IgD-negative memory B cell (primary cell): ENCODE data around the gene RP9. TPM values are rescaled to one million over a fixed set of nuclear protein-coding genes. Genes with fewer than 3 reads are reported as not detected.
A peak's percentile ranks its signal among the peaks of the same experiment; 100 is the strongest.

ENCODE experiments used
- H3K27ac Mint-ChIP-seq, 3 donors: one replicate each; pipeline ENCODE4 v1.8.0; 2020 to 2022; ENCODE audit warnings: mild to moderate bottlenecking in 3 of 3, mixed read lengths in 3 of 3, moderate library complexity in 1 of 3
- H3K27me3 Mint-ChIP-seq: one replicate; pipeline ENCODE4 v1.8.0; 2021; ENCODE audit warnings: mixed read lengths
- H3K36me3 Mint-ChIP-seq: one replicate; pipeline ENCODE4 v1.8.0; 2020; ENCODE audit warnings: mild to moderate bottlenecking, mixed read lengths
- H3K4me1 Mint-ChIP-seq, 3 donors: one replicate each; pipeline ENCODE4 v1.8.0; 2020 to 2022; ENCODE audit warnings: mixed read lengths in 3 of 3, mild to moderate bottlenecking in 1 of 3
- H3K4me3 Mint-ChIP-seq, 4 donors: one replicate each; pipeline ENCODE4 v1.8.0; 2020 to 2022; ENCODE audit warnings: mild to moderate bottlenecking in 4 of 4, mixed read lengths in 4 of 4, moderate library complexity in 3 of 4
- H3K9me3 Mint-ChIP-seq, 3 donors: one replicate each; pipeline ENCODE4 v1.8.0; 2020 to 2021; ENCODE audit warnings: mixed read lengths in 3 of 3, mild to moderate bottlenecking in 1 of 3
- polyA plus RNA-seq: library from polyadenylated mRNA; unstranded; fragments of 300-500 nt; fragmentation: Illumina TruSeq; gene quantifications from one replicate; pipeline ENCODE4 v1.2.3, GENCODE V29; 2021

Gene RP9
- polyA plus RNA-seq, 1 donor from 2014 or later, result 49.6 TPM

DNA sequence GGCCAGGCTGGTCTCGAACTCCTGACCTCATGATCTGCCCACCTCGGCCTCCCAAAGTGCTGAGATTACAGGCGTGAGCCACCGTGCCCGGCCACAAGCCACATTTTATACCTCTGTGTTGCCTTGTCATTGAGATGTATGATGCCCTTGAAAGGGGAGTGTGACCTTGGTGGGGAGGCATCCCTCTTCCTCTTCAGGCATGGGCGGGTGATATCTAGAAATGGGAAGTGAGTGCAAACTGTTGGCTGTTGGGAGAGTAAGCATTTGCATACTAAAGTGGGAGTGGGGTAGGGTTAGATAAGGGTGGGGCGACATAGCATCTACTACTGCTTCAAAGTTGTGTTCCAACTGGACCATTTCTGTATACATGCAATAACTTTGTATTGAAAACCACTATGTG is 20.1 kb downstream of the RP9 start:
- no peaks in the 10 kb centered on the region for H3K27me3 Mint-ChIP-seq
- H3K4me3 Mint-ChIP-seq, result no peak overlapping the region
- peak overlapping the region in 1 of 3 donors; percentile 87 for H3K27ac Mint-ChIP-seq
- peaks cover 0 to 3% (median 0%) of the 10 kb centered on the region in 3 donors for H3K9me3 Mint-ChIP-seq
- peaks cover 2% of the 10 kb centered on the region for H3K36me3 Mint-ChIP-seq
- peaks cover 2 to 14% (median 8%) of the 10 kb centered on the region in 3 donors for H3K4me1 Mint-ChIP-seq

DNA sequence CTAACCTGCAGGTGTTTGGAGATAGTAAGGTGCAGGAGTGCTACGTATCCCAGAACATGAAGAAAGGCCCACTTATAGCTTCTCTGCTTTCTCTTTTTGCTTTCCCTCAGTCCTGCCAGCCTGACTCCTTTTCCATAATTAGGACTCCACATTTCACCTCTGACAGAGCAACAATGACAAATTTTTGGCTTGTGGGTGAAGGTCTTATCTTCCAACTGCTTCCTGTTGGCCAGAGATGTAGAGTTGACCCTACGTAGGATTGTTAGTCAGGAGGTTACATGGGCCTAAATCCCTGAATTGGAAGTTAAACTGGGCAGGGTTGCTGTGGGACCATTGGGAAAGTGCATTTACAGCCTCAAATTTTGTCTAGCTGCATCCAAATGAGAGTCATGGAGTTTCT is 21.3 kb downstream of the RP9 start:
- H3K27me3 Mint-ChIP-seq, result no peaks in the 10 kb centered on the region
- peaks cover 0 to 3% (median 0%) of the 10 kb centered on the region in 3 donors for H3K9me3 Mint-ChIP-seq
- no peak overlapping the region for H3K4me3 Mint-ChIP-seq
- H3K27ac Mint-ChIP-seq, result no peak overlapping the region
- H3K4me1 Mint-ChIP-seq, result peaks cover 2 to 13% (median 8%) of the 10 kb centered on the region in 3 donors
- H3K36me3 Mint-ChIP-seq, result peaks cover 2% of the 10 kb centered on the region

DNA sequence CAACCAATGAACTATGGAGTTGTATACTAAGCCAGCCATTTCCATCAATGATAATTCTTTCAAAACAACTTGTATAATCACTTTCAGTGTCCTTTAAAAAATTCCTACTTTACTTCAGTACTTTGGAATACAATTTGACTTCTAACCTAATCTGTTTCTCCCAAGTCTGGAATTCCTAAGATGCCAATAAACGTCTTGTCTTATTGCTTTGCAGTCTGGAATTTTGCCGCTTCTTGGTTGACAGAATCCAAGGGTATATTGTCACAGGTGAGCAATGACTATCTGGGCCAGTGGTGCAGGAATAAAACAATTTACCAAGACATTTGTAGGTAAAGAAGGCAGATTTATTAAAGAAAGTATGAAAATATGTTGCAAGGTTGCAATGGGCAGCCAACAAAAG is 21.8 kb downstream of the RP9 start:
- peaks cover 2 to 9% (median 8%) of the 10 kb centered on the region in 3 donors for H3K4me1 Mint-ChIP-seq
- no peak overlapping the region for H3K4me3 Mint-ChIP-seq
- peaks cover 2% of the 10 kb centered on the region for H3K36me3 Mint-ChIP-seq
- H3K27ac Mint-ChIP-seq, result no peak overlapping the region
- H3K9me3 Mint-ChIP-seq, result peaks cover 0 to 3% (median 0%) of the 10 kb centered on the region in 3 donors
- H3K27me3 Mint-ChIP-seq, result no peaks in the 10 kb centered on the region

DNA sequence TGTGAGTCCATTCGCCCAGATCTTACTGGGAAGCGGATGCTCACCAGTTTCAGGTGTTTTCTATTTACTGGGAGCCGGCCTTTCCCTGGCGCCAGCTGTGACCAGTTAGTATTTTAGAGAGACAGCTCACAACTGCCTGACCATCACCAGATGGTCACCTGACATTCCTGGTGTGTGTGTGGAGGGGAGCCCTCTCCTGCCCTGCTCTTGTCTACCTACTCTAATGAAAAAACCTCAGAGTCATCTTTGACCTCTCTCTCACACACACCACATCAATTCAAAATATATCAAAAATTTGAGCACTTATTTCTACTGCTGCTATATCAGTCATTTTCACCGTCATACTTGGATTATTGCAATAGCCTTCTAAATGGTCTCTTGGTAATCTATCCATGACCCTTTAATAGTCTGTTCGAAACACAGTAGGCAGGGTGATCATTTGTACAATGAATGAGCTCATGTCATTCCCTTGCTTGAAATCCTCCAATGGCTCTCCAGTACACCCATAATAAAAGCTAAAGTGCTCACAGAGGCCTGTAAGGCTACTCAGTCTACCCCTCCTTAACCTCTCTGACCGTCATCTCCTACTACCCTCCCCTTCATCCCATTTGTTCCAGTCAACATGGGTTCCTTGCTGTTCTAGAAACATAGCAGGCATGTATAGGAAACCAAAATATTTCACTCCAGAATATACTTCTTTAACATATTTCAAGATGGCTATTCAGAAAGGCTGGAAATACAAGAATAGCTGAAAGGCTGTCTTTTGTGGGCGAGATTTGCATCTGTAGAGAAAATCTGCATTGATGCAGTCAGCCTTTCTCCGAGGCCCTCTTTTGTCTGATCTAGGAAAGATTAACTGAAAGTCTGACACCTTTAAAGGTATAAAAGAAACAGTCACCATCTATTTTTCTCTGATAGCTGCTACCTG is 29.2 kb downstream of the RP9 start:
- Mint-ChIP-seq H3K27ac (no peak overlapping the region), H3K36me3 (no peaks in the 10 kb centered on the region), H3K27me3 (peaks cover 3% of the 10 kb centered on the region), H3K9me3 (no peaks in the 10 kb centered on the region), H3K4me3 (no peak overlapping the region), H3K4me1 (peaks cover 0 to 3% (median 0%) of the 10 kb centered on the region in 3 donors)

GRCh38 chr7:33079096-33079495 is 30.1 kb downstream of the RP9 start:
- H3K27ac Mint-ChIP-seq, result no peak overlapping the region
- H3K36me3 Mint-ChIP-seq, result no peaks in the 10 kb centered on the region
- no peak overlapping the region for H3K4me3 Mint-ChIP-seq
- H3K9me3 Mint-ChIP-seq, result no peaks in the 10 kb centered on the region
- peaks cover 0 to 3% (median 0%) of the 10 kb centered on the region in 3 donors for H3K4me1 Mint-ChIP-seq
- H3K27me3 Mint-ChIP-seq, result peaks cover 3% of the 10 kb centered on the region

- Mint-ChIP-seq H3K27me3 (peaks cover 12% of the 10 kb centered on the region), H3K36me3 (no peaks in the 10 kb centered on the region), H3K9me3 (peaks cover 0 to 5% (median 0%) of the 10 kb centered on the region in 3 donors), H3K27ac (no peak overlapping the region), H3K4me3 (no peak overlapping the region), H3K4me1 (peaks cover 0 to 3% (median 0%) of the 10 kb centered on the region in 3 donors)
Observed at GRCh38 chr7:33076737-33077136, 32.5 kb downstream of the RP9 start.

DNA sequence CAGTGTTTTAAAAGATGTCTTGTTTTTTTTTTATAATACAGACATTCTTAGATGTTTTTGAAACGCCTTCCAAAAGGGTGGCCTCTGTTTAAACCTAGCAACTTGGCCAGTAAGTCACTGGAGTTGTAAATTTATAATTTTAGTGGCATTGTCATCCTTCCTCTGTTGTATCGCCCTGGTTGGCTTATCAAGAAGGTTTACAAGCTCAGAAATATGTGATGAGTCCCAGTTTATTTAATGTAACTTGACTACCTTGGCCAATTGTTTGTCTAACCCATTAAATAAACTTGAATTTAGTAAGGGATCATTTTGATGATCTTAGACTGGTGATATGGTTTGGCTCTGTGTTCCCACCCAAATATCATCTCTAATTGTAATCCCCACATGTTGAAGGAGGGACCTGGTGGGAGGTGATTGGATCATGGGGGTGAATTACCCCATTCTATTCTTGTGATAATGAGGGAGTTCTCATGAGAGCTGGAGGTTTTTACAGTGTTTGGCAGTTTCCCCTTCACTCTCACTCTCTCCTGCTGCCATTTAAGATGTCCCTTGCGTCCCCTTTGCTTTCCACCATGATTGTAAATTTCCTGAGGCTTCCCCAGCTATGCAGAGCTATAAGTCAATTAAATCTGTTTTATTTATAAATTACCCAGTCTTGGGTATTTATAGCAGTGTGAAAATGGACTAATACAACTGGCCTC is 33.2 kb downstream of the RP9 start:
- Mint-ChIP-seq H3K4me3 (no peak overlapping the region), H3K9me3 (peaks cover 0 to 13% (median 4%) of the 10 kb centered on the region in 3 donors), H3K27ac (no peak overlapping the region), H3K36me3 (no peaks in the 10 kb centered on the region), H3K27me3 (peaks cover 12% of the 10 kb centered on the region), H3K4me1 (peaks cover 0 to 3% (median 0%) of the 10 kb centered on the region in 3 donors)

- H3K27ac Mint-ChIP-seq, result no peak overlapping the region
- H3K27me3 Mint-ChIP-seq, result peaks cover 11% of the 10 kb centered on the region
- H3K4me1 Mint-ChIP-seq, result peaks cover 0 to 3% (median 0%) of the 10 kb centered on the region in 3 donors
- H3K4me3 Mint-ChIP-seq, result no peak overlapping the region
- H3K36me3 Mint-ChIP-seq, result no peaks in the 10 kb centered on the region
- H3K9me3 Mint-ChIP-seq, result peaks cover 2 to 18% (median 13%) of the 10 kb centered on the region in 3 donors
Observed at GRCh38 chr7:33073243-33073642, 36.0 kb downstream of the RP9 start.

- H3K9me3 Mint-ChIP-seq, result peaks cover 2 to 18% (median 13%) of the 10 kb centered on the region in 3 donors
- H3K27me3 Mint-ChIP-seq, result peaks cover 11% of the 10 kb centered on the region
- H3K36me3 Mint-ChIP-seq, result no peaks in the 10 kb centered on the region
Observed at GRCh38 chr7:33072471-33072870, 36.7 kb downstream of the RP9 start.

DNA sequence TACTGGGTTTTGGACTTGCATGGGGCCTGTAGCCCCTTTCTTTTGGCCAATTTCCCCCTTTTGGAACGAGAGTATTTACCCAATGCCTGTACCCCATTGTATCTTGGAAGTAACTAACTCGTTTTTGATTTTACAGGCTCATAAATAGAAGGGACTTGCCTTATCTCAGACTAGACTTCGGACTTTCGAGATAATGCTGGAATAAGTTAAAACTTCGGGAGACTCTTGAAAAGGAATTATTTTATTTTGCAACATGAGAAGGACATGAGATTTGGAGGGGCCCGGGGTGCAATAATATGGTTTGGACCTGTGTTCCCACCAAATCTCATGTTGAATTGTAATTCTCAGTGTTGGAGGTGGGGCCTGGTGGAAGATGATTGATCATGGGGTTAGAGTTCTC is 38.4 kb downstream of the RP9 start:
- Mint-ChIP-seq H3K27me3 (peaks cover 11% of the 10 kb centered on the region), H3K9me3 (peaks cover 5 to 27% (median 20%) of the 10 kb centered on the region in 3 donors)

More at GRCh38 chr7:33072471-33072870, 36.7 kb downstream of the RP9 start:
- Mint-ChIP-seq H3K4me3 (no peak overlapping the region), H3K4me1 (peaks cover 0 to 3% (median 0%) of the 10 kb centered on the region in 3 donors), H3K27ac (no peak overlapping the region)

DNA sequence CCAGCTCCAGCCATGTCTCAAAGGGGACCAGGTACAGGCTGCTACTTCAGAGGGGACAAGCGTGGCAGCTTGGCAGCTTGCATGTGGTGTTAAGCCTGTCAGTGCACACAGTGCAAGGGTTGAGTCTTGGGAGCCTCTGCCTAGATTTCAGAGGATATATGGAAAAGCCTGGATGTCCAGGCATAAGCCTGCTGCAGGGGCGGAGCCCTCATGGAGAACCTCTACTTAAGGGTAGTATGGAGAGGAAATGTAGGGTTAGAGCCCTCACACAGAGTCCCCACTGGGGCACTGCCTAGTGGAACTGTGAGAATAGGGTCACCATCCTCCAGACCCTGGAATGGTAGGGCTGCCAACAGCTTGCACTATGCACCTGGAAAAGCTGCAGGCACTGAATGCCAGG is 38.9 kb downstream of the RP9 start:
- no peak overlapping the region for H3K27ac Mint-ChIP-seq
- H3K27me3 Mint-ChIP-seq, result peaks cover 9% of the 10 kb centered on the region
- H3K9me3 Mint-ChIP-seq, result peaks cover 6 to 28% (median 22%) of the 10 kb centered on the region in 3 donors

More for the DNA sequence above, 38.4 kb downstream of the RP9 start:
- H3K4me1 Mint-ChIP-seq, result peaks cover 0 to under 1% (median 0%) of the 10 kb centered on the region in 3 donors
- no peak overlapping the region for H3K4me3 Mint-ChIP-seq
- no peaks in the 10 kb centered on the region for H3K36me3 Mint-ChIP-seq
- no peak overlapping the region for H3K27ac Mint-ChIP-seq

DNA sequence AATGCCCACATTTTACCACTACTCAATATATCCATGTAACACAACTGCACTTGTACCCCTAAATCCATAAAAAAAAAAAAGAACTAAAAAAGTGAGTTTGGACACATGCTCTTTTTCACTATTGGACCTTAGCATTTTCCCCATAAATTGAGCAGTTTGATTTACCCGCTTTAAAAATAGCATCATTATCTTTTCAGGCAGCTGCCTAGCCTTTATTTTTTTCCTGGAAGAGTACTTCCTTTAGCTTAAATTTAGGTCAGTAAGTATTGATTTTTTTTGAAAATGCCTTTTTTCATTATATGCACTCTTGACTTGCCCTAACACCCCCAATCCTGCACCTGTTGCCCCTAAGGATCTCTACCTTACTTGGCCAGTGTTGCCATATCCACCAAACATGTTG is 41.3 kb downstream of the RP9 start:
- H3K4me1 Mint-ChIP-seq, result peaks cover 0 to 5% (median 4%) of the 10 kb centered on the region in 3 donors

More for the DNA sequence above, 38.9 kb downstream of the RP9 start:
- Mint-ChIP-seq H3K4me1 (peaks cover 0 to 2% (median 0%) of the 10 kb centered on the region in 3 donors), H3K36me3 (no peaks in the 10 kb centered on the region), H3K4me3 (no peak overlapping the region)

GRCh38 chr7:33066771-33067170 is 42.4 kb downstream of the RP9 start:
- no peak overlapping the region for H3K27ac Mint-ChIP-seq
- H3K36me3 Mint-ChIP-seq, result no peaks in the 10 kb centered on the region
- peaks cover 6 to 23% (median 22%) of the 10 kb centered on the region in 3 donors for H3K9me3 Mint-ChIP-seq
- no peaks in the 10 kb centered on the region for H3K27me3 Mint-ChIP-seq
- peaks cover 1 to 7% (median 4%) of the 10 kb centered on the region in 3 donors for H3K4me1 Mint-ChIP-seq
- H3K4me3 Mint-ChIP-seq, result peak overlapping the region in 1 of 4 donors; percentile 43

More for the DNA sequence above, 41.3 kb downstream of the RP9 start:
- Mint-ChIP-seq H3K36me3 (no peaks in the 10 kb centered on the region), H3K27me3 (peaks cover 4% of the 10 kb centered on the region), H3K9me3 (peaks cover 6 to 28% (median 22%) of the 10 kb centered on the region in 3 donors), H3K27ac (no peak overlapping the region), H3K4me3 (no peak overlapping the region)

DNA sequence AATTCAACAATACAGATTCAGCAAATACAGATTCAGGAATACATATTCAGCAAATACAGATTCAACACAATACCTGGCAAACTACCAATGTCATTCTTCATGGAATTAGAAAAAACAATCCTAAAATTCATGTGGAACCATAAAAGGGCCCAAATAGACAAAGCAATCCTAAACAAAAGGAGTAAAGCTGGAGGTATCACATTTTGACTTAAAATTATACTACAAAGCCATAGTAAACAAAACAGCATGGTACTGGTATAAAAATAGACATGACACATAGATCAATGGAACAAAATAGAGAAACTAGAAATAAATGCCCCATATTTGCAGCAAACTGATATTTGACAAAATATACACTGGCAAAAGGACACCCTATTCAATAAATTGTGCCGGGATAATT is 43.2 kb downstream of the RP9 start:
- Mint-ChIP-seq H3K4me1 (peaks cover 7 to 10% (median 9%) of the 10 kb centered on the region in 3 donors), H3K27me3 (no peaks in the 10 kb centered on the region), H3K27ac (no peak overlapping the region), H3K9me3 (peaks cover 6 to 18% (median 16%) of the 10 kb centered on the region in 3 donors), H3K4me3 (peak overlapping the region in 1 of 4 donors; percentile 70), H3K36me3 (no peaks in the 10 kb centered on the region)
